Hepatic stellate cell (primary cell): Measurements from ENCODE around the gene MRPL50.

Experiments used
- DNase-seq: peaks from one replicate; pipeline ENCODE4 v3.0.0; 2011; ENCODE audit warnings: low spot score

The MRPL50 gene

GRCh38 chr9:101375546-101375945, 22.9 kb downstream of the MRPL50 start:
- no peak for DNase-seq

DNA sequence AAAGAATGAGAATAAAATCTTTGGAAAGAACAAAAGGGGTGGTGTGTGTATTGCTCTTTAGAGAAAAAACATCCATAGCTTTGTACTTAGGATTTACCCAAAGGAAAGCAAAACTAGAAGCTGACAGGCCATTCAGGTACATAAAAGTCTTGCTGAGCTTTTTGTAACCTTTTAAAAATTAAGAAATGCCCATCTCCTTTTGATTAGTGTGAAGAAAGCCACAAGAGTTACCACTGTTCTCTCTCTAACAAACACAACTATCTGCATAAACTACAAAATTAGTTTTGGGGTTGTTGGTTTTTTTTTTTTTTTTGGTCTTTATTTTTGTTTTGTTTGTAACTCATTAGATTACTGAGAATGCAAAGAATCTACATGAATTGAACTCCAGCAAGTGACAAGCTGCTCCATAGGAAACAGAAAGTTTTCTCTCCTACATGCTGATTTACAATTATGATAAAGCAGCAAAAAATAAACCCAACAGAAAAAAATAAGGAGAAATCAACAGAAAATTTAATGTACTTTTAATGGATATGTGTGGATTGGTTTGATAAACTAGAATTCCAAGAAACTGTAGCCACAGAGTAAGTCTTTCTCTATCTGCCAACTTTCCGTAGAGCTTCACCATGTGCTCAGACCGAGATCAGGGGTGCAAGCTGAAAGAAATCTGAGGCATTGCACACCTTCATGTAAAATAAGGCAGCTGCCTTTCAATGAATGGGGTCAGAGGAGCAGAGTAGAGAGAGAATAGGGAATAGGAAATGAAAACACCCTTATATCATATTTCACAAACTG, 25.9 kb downstream of the MRPL50 start:
- DNase-seq: no peak

- no peak for DNase-seq
These were observed 26.6 kb downstream of the MRPL50 start for GRCh38 chr9:101371813-101372212.

DNA sequence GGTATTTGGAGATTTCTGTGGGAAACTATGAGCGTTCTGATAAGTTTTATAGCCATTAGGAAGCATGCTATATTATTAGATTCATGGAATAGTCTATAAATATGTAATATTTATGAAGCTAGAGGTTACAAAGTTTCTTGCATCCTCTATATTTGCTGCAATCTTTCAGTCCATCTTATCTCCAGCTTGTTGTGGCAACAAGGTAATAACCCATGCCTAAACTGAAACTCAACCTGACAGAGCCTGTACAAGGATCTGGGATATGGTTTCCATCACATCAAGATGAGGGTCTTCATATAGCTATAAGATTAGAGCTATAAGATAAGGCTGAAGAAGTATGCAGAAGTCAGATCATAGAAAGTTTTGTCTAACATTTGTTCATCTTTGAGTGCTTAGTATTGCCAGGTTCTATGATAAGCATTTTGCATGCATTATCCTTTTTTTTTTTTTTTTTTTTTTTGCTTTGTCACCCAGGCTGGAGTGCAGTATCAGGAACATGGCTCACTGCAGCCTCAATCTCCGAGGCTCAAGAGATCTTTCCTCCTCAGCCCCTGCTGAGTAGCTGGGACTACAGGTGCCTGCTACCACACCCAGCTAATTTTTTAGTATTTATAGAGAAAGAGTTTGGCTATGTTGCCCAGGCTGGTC, 28.4 kb downstream of the MRPL50 start:
- no peak for DNase-seq

- no peak for DNase-seq
These were observed 29.1 kb downstream of the MRPL50 start for GRCh38 chr9:101369286-101369685.

- DNase-seq: no peak
These were observed 31.1 kb downstream of the MRPL50 start for GRCh38 chr9:101367323-101367722.

GRCh38 chr9:101366038-101366756, 32.2 kb downstream of the MRPL50 start:
- no peak for DNase-seq

DNA sequence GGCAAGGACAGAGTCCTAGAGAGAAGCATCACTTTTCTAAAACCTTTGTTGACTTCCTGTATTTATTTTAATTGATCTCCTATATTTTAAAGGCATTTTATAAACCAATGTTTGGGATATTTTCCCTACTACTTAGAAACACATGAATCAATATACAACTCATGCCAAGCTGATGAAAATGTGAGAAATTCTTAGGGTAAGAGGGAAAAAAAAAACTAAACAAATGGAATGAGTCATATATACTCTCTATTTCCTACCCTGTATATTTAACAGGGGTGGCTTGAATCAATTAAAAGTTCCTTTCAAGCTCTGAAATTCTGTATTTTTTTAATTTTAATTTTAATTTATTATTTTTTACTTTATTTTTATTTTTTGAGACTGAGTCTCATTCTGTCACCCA, 33.2 kb downstream of the MRPL50 start:
- DNase-seq: no peak

GRCh38 chr9:101362450-101362849, 36.0 kb downstream of the MRPL50 start:
- no peak for DNase-seq

DNA sequence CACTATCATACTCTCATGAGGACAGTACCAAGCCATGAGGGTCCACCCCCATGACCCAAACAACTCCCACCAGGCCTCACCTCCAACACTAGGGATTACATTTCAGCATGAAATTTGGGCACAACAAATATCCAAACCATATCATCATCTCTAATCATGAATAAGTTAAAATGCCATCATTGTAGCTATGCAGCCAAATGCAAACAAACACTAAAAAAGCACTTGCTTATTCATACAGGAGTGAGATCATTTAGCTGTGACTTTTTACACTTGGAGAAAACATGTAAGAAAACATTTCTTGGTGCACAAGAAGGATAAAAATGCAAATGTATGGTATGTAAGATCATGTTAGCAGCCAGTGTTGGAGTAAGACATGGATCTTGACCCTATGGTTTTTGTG, 37.8 kb downstream of the MRPL50 start:
- no peak for DNase-seq

DNA sequence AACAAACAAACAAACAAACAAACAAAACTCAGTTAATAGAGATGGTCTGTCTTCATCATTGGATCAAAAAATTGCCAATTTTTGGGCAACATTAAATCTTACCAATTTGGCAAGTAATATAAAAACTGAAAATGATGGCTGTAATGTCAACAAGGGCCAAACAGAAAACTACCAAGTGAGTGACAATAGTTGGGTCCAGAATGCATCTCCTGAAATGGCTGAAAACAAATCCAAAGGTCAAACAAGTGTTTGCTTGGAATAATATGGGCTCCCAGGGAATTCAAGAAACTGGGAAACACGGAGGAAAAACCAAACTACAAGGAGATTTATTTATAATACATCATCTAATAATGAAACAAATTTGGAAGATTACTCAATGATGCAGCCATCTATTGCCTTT, 38.7 kb downstream of the MRPL50 start:
- DNase-seq: no peak

- no peak for DNase-seq
These were observed 41.8 kb downstream of the MRPL50 start for GRCh38 chr9:101356619-101357018.

DNA sequence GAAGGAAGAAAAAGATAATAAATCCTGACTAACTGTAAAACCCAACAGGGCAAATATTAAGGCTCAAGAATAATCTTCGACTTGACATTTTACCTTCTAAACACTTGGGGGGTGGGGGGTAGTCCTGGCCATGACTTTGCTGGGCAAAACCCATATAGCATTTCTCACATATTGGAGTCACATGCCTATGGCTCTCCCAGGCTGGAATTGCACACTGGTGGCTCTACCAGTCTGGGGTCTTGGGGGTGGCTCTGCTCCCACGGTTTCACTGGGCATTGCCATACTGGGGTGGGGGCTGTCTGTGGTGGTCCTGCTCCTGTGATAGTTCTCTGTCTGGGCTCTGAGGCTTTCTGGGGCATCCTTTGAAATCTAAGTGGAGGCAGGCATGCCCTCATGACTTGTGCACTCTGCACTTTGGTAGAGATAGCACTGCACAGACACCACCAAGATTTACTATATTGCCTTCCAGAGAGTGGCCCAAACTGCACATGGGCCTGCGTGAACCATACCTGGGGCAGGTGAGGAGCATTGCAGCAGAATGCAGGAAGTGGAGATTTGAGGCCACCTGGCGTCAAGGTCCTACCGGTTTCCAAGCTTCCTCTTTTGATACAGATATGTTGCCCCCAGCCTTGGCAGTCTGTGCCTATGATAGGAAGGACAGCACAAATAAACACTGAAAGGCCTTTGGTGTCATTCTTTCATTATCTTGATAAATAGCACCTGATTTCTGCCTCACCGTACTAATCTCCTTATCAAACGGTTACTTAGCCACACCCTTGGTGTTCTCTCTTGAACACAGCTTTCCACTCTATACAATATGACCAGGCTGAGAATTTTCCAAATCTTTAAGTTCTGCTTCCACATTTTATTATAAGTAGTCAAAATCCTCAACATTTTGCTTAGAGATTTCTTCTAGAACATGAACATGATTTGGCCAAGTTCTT, 43.4 kb downstream of the MRPL50 start:
- DNase-seq: no peak

DNA sequence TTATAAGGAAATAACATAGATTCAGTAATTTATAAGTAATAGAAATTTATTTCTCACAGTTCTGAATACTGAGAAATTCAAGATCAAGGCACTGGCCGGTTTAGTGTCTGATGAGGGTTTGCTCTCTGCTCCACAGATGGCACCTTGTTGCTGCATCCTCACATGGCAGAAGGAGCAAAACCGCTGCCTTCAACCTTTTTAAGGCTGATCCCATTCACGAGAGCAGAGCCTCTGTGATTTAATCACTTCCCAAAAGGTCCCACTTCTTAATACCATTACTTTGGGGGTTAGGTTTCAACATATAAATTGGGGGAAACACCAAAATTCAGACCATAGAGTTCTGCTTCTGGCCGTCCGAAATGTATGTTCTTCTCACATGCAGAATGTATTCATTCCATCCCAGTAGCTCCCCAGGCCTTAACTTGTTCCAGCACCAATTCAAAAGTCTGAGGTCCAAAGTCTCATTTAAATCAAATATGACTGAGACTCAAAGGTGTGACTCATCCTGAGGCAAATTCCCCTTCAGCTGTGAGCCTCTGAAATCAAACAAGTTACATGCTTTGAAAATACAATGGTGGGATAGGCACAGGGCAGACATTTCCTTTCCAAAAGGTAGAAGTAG, 44.2 kb downstream of the MRPL50 start:
- no peak for DNase-seq

GRCh38 chr9:101353683-101354082, 44.7 kb downstream of the MRPL50 start:
- DNase-seq: no peak

GRCh38 chr9:101352892-101353463, 45.4 kb downstream of the MRPL50 start:
- DNase-seq: no peak

DNA sequence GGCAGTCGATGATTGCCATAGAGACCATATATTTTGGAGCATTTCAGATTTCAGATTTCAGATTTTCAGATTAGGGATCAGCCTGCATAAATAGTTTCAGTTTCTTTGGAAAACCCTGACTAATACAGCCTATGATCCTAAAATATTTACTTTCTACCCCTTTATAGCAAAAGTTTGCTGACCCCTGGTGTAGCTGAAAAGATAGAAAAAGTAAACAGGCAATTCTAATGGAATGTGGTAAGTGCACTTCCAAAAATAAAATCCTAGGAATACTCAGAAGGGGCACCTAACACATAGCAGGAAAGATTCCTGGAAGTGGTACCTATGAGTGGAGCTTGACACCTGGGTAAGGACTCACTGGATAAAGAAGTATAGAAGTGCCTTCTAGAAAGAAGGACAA, 48.1 kb downstream of the MRPL50 start:
- no peak for DNase-seq

- no peak for DNase-seq
These were observed 55.8 kb downstream of the MRPL50 start for GRCh38 chr9:101342595-101342994.

GRCh38 chr9:101341958-101342357, 56.5 kb downstream of the MRPL50 start:
- no peak for DNase-seq
